Stimulated activated CD4-positive, alpha-beta T cell treated with anti-CD3 and anti-CD28 coated beads, Interleukin-15, amount 100 ng/mL, for 1 hour (primary cell): Measurements from ENCODE around the gene RBM26.
A peak's percentile ranks its signal among the peaks of the same experiment; 100 is the strongest.

Source experiments
- DNase-seq, 2 donors: peaks; one replicate each; pipeline ENCODE4 v3.0.0-alpha.2; 2020; ENCODE audit warnings: low read depth in 1 of 2, low spot score in 1 of 2

RBM26 gene

GRCh38 chr13:79405831-79406596 lies at the start of gene RBM26:
Gene RBM26 (minus strand): TSS chr13:79406255. CDS start chr13:79405774, 481 bp downstream.
- DNase-seq: peak; percentile 83 to 85

DNA sequence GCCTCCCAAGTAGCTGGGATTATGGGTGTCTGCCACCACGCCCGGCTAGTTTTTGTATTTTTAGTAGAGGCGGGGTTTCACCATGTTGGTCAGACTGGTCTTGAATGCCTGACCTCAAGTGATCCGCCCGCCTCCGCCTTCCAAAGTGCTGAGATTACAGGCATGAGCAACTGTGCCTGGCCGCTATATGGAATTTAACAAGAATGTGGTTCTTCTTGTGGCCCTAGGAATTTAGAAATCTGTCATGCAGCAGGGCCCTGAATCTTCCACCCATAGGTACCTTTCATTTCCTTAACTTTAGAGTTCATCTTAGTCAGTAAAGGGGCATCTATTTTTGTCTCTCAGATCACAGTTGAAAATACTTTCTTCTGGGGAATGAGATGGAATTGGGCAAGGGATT lies 49.3 kb upstream of the RBM26 start:
- no peak for DNase-seq

DNA sequence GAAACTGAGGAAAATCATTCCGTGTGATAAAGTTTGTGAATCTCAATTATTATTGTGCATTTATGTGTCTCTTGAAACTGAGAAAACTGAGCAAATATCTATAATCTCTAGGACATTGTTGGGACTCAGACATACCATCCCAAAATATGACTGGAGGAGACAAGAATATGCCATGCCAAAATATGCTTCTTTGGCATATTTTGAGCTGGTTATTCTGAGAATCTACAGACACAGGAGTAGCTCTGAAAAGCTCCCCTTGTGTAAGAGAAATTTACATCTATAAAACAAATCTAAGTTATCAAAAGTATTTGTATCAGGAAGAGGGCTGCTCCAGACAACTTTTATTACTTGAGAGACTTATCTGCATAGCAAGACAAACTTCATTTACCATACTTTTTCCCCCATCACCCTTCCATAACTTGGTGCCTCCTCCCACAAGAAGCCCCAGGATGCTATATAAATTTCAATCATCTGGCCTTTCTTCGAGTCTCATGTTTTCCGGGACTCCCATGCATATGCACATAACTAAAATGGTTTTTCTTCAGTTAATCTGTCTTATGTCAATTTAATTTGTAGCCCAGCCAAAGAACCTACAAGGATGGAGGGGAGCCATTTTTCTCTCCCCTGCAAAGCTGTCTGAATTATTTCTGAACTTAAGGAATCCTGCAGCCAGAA lies 46.3 kb upstream of the RBM26 start:
- no peak for DNase-seq

DNA sequence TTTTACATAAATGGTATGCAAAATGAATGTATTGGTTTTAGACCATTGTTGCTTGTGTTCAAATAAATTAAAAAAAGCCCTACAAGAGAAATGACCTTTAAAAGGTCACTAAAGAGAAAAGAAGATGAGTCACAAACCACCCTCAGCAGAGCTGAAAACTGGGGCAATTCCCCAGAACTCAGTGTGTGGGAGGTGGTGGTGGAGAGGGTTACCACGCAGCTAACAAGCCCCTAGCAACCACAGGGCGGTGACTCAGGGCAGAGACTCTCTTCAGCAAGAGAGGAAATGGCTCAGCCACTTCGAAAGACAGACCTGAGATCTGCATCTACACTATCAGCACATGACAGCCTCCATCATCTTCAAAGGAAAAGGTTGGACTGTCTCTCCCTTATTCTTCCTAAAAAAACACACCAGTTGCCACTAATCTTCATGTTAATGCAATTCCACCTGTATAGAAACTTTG lies 45.5 kb upstream of the RBM26 start:
- DNase-seq: peak; percentile 65 to 72

DNA sequence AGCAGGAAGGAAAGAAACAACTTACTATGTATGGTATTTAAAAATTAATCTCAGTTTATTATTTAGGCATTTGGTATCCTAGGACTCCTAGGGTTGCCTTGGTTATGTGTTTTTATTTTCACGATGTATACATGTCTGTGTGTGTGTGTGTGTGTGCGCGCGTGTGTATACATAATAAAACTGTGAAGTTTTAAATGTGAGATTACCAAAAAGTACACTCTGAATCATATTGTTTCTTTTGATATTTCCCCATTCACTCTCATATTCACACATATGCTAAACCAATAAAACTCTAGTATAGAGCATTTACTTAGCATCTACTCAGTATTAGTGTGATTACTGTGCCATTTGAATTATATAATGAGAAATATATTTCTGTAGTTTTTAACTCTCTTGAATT lies 44.1 kb upstream of the RBM26 start:
- DNase-seq: peak in 1 of 2 donors; percentile 18

DNA sequence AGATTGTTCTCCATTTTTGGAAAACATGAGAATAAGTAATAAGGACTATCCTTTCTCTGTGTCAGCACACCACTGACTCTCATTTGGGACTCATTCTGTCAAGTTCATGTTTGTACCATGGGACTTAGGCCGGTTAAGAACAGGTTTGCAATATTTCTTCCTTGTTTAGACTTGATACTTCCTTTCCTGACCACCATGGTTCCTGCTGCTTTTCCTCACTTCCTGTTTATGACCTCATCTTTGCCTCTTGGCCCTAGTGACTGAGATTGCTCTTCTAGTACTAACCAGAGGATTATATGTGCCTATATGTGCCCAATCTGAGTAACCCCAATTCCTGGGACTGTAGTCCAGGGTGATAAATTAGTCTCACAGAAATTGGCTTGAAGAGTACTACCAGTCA lies 42.4 kb upstream of the RBM26 start:
- no peak for DNase-seq

DNA sequence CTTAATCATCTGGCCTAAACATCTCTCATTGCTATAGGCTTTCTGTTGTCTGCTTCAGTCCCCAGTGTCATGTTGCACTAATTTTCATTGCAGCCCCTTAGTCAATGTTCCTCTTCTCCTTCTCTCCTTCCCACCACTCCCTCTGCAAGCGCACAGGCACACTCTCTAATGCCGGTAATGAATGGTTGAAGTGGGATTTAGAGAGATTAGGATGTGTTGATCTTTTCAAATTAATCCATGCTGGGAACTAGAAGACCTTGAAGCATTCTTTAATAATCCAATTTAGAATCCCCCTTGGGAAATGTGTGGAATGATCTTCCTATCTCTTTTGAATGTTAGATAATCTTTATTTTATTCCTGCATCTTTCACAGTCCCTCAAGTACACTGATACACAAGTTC lies 41.7 kb upstream of the RBM26 start:
- no peak for DNase-seq

- no peak for DNase-seq
These were observed 41.1 kb upstream of the RBM26 start for GRCh38 chr13:79447141-79447540.

GRCh38 chr13:79445968-79446645 lies 40.1 kb upstream of the RBM26 start:
- DNase-seq: no peak

DNA sequence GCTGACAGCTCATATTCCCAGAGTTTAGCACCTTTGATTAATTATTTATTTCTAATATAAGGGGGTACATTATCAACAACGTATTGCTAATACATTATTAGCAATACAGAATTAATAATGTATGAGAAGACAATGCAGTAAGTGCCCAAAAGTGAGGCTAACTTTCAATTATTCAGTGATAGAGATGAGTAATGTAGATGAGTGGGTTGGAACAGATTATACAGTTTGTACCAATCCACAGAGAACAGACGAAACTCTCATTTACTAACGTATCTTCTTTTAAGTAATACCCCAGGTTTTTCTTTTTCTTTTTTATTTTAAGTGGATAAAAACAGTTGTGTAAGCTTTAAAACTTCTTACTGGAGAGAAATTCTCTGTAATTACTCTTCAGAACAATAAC lies 36.7 kb upstream of the RBM26 start:
- DNase-seq: no peak

DNA sequence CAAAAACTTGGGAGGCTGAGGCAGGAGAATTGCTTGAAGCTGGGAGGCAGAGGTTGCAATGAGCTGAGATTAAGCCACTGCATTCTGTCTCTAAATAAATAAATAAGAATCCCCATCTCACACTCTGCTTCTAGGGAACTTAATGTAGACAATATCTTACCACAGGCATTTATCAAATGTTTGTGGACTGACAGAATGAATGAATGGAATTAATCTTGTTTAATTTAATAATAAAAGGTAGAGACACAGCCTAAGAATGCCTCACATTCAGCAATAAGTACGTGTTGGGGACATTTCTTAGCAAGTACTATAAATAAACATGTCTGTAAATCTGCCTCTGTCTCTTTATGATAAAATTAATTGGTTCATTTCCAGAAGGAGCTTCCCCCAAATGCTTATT lies 36.2 kb upstream of the RBM26 start:
- no peak for DNase-seq

DNA sequence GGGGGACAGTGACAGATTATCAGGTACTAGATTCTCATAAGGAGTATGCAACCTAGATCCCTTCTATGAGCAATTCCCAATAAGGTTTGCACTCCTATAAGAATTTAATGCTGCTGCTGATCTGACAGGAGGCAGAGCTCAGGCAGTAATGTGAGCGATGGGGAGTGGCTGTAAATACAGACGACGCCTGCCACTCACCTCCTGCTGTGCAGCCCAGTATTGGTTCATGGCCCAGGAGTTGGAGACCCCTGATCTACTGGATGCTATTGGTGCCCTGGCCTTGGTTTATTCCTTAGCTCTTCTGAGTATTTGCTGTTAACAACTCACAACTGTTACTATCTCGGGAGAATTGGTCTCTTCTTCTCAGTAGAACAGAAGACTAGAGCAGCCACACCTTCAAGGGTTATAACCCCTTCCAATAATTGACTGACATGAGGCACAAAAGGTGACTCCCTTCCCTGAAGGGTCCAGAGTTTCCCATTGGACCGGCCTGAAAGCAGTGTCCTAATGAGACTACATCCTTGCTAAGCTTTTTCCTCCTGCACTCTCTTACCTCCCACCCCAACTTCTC lies 35.0 kb upstream of the RBM26 start:
- DNase-seq: no peak

DNA sequence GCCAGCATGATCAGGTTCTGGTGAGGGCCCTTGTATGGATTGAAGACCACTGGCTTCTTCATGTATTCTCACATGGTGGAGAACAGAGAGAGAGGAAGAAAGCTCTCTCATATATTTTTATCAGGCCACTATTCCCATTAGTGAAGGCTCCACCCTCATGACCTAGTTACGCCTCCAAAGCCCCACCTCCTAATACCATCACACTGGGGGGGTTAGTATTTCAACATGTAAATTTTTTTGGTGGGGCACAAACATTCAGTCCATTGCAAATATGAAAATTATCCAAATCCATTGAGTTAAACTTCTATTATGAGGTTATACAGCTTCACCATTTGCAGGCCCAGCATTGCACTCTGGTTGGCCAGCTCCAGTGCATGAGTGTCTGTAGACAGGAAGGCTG lies 33.2 kb upstream of the RBM26 start:
- no peak for DNase-seq

GRCh38 chr13:79435561-79435990 lies 29.5 kb upstream of the RBM26 start:
- no peak for DNase-seq

DNA sequence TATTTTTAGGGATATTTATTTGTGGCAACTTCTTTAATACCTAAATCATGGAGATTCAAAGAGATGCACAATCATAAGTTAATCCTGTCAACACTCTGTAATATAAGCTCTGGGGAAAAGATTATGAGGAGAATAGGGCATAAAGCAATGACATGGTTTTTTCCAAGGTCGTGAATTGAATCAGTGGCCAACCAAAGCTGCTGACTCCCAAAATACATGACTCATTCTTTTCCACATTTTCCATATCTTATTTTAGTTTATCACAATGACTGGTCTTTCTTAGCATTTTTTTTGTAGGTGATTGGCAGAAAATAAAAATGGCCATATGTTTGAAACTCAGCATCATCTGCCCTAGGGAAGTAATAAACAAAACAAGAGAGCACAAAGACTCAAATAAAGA lies 28.5 kb upstream of the RBM26 start:
- no peak for DNase-seq

- DNase-seq: no peak
These were observed 26.9 kb upstream of the RBM26 start for GRCh38 chr13:79432992-79433391.

DNA sequence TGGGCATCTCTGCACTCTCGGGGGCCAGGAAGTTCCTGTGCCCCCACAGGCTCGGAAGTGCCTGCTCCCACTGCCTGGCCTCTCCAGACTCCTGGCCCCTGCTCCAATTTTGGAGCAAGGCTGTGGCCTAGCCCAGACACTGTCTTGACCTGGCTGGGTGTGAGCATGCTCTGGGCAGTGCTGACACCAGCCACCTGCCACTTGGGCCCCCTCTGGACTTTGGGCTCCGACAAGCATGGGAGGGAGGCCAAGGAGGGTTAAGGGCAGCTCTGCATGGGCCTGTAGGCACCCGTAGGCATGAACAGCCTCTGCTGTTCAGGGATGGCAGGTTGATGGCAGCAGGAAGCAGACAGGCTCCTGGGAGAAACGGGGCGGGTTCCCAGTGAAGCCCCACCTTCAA lies 26.0 kb upstream of the RBM26 start:
- no peak for DNase-seq

DNA sequence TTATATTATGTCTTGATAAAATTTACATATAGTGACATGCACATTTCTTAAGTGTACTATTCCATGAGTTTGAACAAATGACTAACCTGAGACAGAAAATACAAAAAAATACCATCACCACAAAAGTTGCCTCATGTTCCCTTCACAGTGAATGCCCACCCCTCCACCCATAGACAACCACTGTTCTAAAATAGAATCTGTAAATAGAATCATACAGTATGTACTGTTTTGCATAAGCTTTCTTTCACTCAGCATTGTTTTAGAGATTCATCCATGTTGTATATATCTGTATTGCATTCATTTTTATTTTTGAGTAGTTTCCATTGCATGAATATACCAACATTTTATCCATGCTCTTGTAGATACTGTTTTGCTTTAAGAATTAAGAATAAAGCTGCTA lies 23.3 kb upstream of the RBM26 start:
- DNase-seq: no peak

DNA sequence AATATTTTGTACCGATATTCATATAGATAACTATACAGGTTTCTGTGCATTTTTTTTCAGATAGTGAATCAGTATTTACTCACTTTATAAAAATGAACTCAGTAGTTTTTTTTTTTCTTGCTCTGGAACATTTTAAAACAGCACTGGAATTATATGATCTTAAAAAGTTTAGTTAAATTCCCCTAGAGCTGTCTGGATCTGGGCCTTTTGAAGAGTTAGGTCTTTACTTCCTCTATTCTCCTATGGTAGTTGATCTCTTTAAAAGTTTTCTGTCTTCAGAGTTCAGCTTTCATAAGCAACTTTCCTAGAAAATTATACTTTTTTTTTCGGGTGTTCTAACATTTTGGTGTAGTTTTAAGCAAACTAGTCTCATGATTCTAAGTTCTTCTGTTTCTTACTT lies 21.8 kb upstream of the RBM26 start:
- no peak for DNase-seq

- no peak for DNase-seq
These were observed 21.2 kb upstream of the RBM26 start for GRCh38 chr13:79427265-79427664.

DNA sequence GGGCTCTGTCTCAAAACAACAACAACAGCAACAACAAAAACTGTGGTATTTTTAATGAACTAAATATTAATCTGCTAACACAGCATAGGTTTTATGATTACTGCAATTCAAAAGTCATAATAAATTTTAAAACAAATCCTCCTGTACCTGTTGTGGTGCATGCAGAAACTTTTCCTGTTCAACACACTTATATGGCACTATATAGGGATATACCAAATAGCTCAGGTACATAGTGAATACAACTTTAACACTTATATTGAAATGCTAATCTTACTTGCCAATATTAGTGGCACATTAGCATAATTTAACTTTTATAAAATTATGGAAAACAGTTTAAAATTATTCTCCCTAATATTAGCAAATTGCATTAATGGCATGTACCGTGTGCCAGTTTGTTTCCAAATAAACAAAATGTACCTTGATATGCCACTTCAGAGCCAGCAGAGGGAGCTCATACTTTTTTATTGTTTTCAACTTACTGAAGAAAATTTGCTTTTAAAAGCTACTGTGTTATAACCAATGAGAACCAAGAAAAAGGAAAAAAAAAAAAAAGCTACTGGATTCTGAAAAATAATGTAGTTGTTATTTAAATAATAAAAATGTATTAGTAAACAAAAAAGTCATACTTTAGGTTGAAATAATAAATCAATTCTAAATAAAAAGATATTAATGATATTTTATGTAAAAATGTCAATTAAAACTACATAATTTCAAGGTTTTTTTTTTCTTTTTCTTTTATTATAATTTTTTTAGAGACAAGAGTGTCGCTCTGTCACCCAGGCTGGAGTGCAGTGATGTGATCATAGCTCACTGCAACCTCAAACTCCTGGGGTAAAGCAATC lies 18.0 kb upstream of the RBM26 start:
- no peak for DNase-seq
